HepG2 (cell line): ENCODE measurements around the gene JPH2. TPM values are rescaled to one million over a fixed set of nuclear protein-coding genes. Genes with fewer than 3 reads are reported as not detected.

ENCODE experiments used
- ARNT2 ChIP-seq: sonication (generic); formaldehyde crosslinking; IDR thresholded peaks from 2 replicates; pipeline ENCODE4 v1.8.0; 2022; ENCODE audit warnings: mild to moderate bottlenecking, low read depth, missing genetic modification reagents, moderate library complexity
- FIP1L1 ChIP-seq: fragments of 200-400 bp; formaldehyde crosslinking; IDR thresholded peaks from 2 replicates; pipeline ENCODE4 v1.6.1; 2018; ENCODE audit warnings: low read depth, mild to moderate bottlenecking, low read length, moderate library complexity, borderline replicate concordance; ENCODE audit not compliant: insufficient read depth
- HNRNPLL ChIP-seq: fragments of 200-400 bp; formaldehyde crosslinking; IDR thresholded peaks from 2 replicates; pipeline ENCODE4 v1.6.1; 2017; ENCODE audit warnings: mild to moderate bottlenecking, low read depth, low read length; ENCODE audit not compliant: poor library complexity, severe bottlenecking
- JARID2 ChIP-seq: sonication (generic); formaldehyde crosslinking; IDR thresholded peaks from 2 replicates; pipeline ENCODE4 v1.8.1; 2023; ENCODE audit warnings: missing genetic modification reagents, inconsistent platforms; ENCODE audit not compliant: insufficient replicate concordance
- MEIS1 ChIP-seq: sonication (generic); formaldehyde crosslinking; IDR thresholded peaks from 2 replicates; pipeline ENCODE4 v1.9.0; 2021; ENCODE audit warnings: mild to moderate bottlenecking, missing genetic modification reagents, moderate library complexity, borderline replicate concordance
- NFE2L1 ChIP-seq: sonication (generic); formaldehyde crosslinking; IDR thresholded peaks from 2 replicates; pipeline ENCODE4 v1.4.0; 2020; ENCODE audit warnings: missing genetic modification reagents, mild to moderate bottlenecking, borderline replicate concordance
- PAF1 ChIP-seq: IDR thresholded peaks from 2 replicates; pipeline ENCODE4 v1.6.1; 2016; ENCODE audit warnings: missing genetic modification reagents, missing compliant biosample characterization
- PRPF4 ChIP-seq: fragments of 200-400 bp; formaldehyde crosslinking; IDR thresholded peaks from 2 replicates; pipeline ENCODE4 v1.6.1; 2016; ENCODE audit warnings: low read length, low read depth; ENCODE audit not compliant: poor library complexity, severe bottlenecking
- RAD21 ChIP-seq: fragments of 450-650 bp; formaldehyde crosslinking; IDR thresholded peaks from 2 replicates; pipeline ENCODE4 v1.5.0; 2020; ENCODE audit warnings: mild to moderate bottlenecking
- RAD51 ChIP-seq: fragments of 450-650 bp; IDR thresholded peaks from 2 replicates; pipeline ENCODE4 v1.6.1; 2016; ENCODE audit warnings: borderline replicate concordance
- RBFOX2 ChIP-seq: fragments of 200-400 bp; formaldehyde crosslinking; IDR thresholded peaks from 2 replicates; pipeline ENCODE4 v1.6.1; 2017; ENCODE audit warnings: low read depth, mild to moderate bottlenecking, low read length
- RFXAP ChIP-seq: sonication (generic); formaldehyde crosslinking; IDR thresholded peaks from 2 replicates; pipeline ENCODE4 v1.4.0; 2020; ENCODE audit warnings: missing genetic modification reagents, borderline replicate concordance
- RXRA ChIP-seq: sonication (generic); formaldehyde crosslinking; IDR thresholded peaks from 2 replicates; pipeline ENCODE4 v1.5.1; 2020; ENCODE audit warnings: missing genetic modification reagents
- ZFP90 ChIP-seq: sonication (generic); formaldehyde crosslinking; IDR thresholded peaks from 2 replicates; pipeline ENCODE4 v1.8.0; 2022; ENCODE audit warnings: missing genetic modification reagents, mild to moderate bottlenecking, inconsistent platforms, borderline replicate concordance
- ZNF430 ChIP-seq: sonication (generic); formaldehyde crosslinking; IDR thresholded peaks from 2 replicates; pipeline ENCODE4 v1.9.0; 2021; ENCODE audit warnings: mild to moderate bottlenecking, missing genetic modification reagents
- ZNF577 ChIP-seq: sonication (generic); formaldehyde crosslinking; IDR thresholded peaks from 2 replicates; pipeline ENCODE4 v1.4.0; 2020; ENCODE audit warnings: mild to moderate bottlenecking, low read depth, missing genetic modification reagents, borderline replicate concordance
- ZNF672 ChIP-seq: sonication (generic); formaldehyde crosslinking; IDR thresholded peaks from 2 replicates; pipeline ENCODE4 v1.8.1; 2022; ENCODE audit warnings: missing genetic modification reagents
- ZSCAN31 ChIP-seq: sonication (generic); formaldehyde crosslinking; IDR thresholded peaks from 2 replicates; pipeline ENCODE4 v1.5.0; 2020; ENCODE audit warnings: low read depth, mild to moderate bottlenecking, missing genetic modification reagents
- polyA plus RNA-seq, 8 experiments: library from polyadenylated mRNA; depleted of rRNA in 3 of 8; stranded (reverse) in 7 of 8; unstranded in 1 of 8; fragments of >200 nt; fragmentation: Illumina TruSeq in 4 of 8; extraction: Trizol in 4 of 8; gene quantifications; 2 replicates each; pipeline versions ENCODE4 v1.2.1 to v1.2.3, GENCODE V29; 2011 to 2016; ENCODE audit warnings: low read depth in 4 of 8, missing spikeins in 1 of 8, mixed read lengths in 1 of 8; ENCODE audit not compliant: insufficient read depth in 1 of 8
- total RNA-seq, 5 experiments: library from RNA; depleted of rRNA; stranded (reverse); fragments of >200 nt; fragmentation: Illumina TruSeq; extraction: Trizol; gene quantifications; 2 replicates each; pipeline ENCODE4 v1.2.3, GENCODE V29; 2016; ENCODE audit warnings: low read depth in 1 of 5
- TF ChIP-seq, protein P1 (sequence below): sonication (generic); formaldehyde crosslinking; IDR thresholded peaks from 2 replicates; pipeline ENCODE4 v1.4.0; 2020; ENCODE audit warnings: missing genetic modification reagents, borderline replicate concordance
- TF ChIP-seq, protein P2 (sequence below): sonication (generic); formaldehyde crosslinking; IDR thresholded peaks from 2 replicates; pipeline ENCODE4 v1.8.0; 2022; ENCODE audit warnings: mild to moderate bottlenecking, missing genetic modification reagents, borderline replicate concordance
- TF ChIP-seq, protein P3 (sequence below): sonication (generic); formaldehyde crosslinking; IDR thresholded peaks from 2 replicates; pipeline ENCODE4 v1.4.0; 2020; ENCODE audit warnings: missing genetic modification reagents
- TF ChIP-seq, protein P4 (sequence below): sonication (generic); formaldehyde crosslinking; IDR thresholded peaks from 2 replicates; pipeline ENCODE4 v1.4.0; 2020; ENCODE audit warnings: mild to moderate bottlenecking, missing genetic modification reagents, borderline replicate concordance

Gene JPH2
- total and polyA plus RNA-seq, 2 of the 13 experiments (the other 11 are each of a cell fraction or from before 2014, with no cell fraction given), result 0.42 TPM; not detected in 1

DNA sequence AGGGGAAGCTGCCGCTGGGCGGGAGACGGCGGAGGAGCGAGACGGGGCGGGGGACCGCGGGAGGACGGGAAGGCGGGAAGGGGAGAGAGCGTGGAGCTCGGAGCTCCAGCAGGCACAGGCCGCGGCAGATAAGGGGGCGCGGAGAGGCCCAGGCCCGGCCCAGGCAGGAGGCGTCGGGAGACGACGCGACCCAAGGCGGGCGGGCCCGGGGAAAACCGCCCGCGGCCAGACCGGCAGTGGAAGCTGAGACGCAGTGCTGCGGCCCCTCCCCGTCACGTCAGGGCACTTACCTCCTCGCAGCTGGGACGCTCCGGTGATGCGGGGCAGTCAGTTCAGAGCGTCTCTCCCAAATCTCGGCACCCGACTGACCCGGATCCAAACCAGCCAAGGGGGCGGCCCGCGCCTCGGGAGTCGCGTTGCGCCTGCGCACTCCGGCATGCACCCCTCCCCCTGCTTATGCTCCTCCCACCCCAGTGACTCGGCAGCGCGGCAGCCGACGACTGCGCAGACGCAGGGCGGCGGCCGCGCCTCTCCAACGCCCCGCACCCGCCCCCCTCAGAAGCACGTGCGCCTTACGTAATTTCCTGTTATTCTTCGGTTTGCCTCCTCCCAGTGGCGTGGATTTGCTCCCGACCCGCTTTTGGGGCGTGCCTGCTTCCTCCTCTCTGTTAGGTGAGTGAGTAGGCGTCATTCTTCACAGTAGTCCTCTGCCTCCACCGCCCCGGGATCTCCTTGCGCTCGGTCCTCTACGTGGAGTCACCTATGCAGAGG is 23.6 kb upstream of the JPH2 start, which contains the start of gene OSER1 (continued):
- TF ChIP-seq PRPF4 (no peak), RBFOX2 (peak; percentile 98), ARNT2 (CRISPR knock-in tag) (peak; percentile 50; the same call in 1 of the 2 replicates), FIP1L1 (0 out of 2 replicates have a peak, but pooled peaks have one; percentile 63), ZNF430 (peak; percentile 74; the same call in 1 of the 2 replicates), RFXAP (CRISPR knock-in tag) (peak; percentile 50; the same call in 1 of the 2 replicates), NFE2L1 (peak; percentile 80; the same call in 1 of the 2 replicates), ZSCAN31 (CRISPR knock-in tag) (peak; percentile 96), JARID2 (CRISPR knock-in tag) (no peak), PAF1 (CRISPR knock-in tag) (no peak), RXRA (CRISPR knock-in tag) (peak; percentile 84), RAD51 (peak; percentile 75), ZNF577 (CRISPR knock-in tag) (no peak), MEIS1 (CRISPR knock-in tag) (no peak; the same call in 1 of the 2 replicates), HNRNPLL (peak; percentile 85), ZFP90 (no peak), RAD21 (CRISPR knock-in tag) (peak; percentile 43; the same call in 1 of the 2 replicates), ZNF672 (CRISPR knock-in tag) (peak; percentile 73; the same call in 1 of the 2 replicates)
- TF ChIP-seq, protein P1, sequence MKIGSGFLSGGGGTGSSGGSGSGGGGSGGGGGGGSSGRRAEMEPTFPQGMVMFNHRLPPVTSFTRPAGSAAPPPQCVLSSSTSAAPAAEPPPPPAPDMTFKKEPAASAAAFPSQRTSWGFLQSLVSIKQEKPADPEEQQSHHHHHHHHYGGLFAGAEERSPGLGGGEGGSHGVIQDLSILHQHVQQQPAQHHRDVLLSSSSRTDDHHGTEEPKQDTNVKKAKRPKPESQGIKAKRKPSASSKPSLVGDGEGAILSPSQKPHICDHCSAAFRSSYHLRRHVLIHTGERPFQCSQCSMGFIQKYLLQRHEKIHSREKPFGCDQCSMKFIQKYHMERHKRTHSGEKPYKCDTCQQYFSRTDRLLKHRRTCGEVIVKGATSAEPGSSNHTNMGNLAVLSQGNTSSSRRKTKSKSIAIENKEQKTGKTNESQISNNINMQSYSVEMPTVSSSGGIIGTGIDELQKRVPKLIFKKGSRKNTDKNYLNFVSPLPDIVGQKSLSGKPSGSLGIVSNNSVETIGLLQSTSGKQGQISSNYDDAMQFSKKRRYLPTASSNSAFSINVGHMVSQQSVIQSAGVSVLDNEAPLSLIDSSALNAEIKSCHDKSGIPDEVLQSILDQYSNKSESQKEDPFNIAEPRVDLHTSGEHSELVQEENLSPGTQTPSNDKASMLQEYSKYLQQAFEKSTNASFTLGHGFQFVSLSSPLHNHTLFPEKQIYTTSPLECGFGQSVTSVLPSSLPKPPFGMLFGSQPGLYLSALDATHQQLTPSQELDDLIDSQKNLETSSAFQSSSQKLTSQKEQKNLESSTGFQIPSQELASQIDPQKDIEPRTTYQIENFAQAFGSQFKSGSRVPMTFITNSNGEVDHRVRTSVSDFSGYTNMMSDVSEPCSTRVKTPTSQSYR, result peak; percentile 94
- TF ChIP-seq, protein P2, sequence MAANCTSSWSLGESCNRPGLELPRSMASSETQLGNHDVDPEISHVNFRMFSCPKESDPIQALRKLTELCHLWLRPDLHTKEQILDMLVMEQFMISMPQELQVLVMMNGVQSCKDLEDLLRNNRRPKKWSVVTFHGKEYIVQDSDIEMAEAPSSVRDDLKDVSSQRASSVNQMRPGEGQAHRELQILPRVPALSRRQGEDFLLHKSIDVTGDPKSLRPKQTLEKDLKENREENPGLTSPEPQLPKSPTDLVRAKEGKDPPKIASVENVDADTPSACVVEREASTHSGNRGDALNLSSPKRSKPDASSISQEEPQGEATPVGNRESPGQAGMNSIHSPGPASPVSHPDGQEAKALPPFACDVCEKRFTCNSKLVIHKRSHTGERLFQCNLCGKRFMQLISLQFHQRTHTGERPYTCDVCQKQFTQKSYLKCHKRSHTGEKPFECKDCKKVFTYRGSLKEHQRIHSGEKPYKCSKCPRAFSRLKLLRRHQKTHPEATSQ (CRISPR knock-in tag), result peak; percentile 57; the same call in 1 of the 2 replicates
- TF ChIP-seq, protein P3, sequence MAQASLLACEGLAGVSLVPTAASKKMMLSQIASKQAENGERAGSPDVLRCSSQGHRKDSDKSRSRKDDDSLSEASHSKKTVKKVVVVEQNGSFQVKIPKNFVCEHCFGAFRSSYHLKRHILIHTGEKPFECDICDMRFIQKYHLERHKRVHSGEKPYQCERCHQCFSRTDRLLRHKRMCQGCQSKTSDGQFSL (CRISPR knock-in tag), result no peak
- TF ChIP-seq, protein P4, sequence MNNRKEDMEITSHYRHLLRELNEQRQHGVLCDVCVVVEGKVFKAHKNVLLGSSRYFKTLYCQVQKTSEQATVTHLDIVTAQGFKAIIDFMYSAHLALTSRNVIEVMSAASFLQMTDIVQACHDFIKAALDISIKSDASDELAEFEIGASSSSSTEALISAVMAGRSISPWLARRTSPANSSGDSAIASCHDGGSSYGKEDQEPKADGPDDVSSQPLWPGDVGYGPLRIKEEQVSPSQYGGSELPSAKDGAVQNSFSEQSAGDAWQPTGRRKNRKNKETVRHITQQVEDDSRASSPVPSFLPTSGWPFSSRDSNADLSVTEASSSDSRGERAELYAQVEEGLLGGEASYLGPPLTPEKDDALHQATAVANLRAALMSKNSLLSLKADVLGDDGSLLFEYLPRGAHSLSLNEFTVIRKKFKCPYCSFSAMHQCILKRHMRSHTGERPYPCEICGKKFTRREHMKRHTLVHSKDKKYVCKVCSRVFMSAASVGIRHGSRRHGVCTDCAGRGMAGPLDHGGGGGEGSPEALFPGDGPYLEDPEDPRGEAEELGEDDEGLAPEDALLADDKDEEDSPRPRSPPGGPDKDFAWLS (CRISPR knock-in tag), result peak; percentile 25; the same call in 1 of the 2 replicates
